IMR-90 (cell line): ENCODE data around the gene ASGR2. TPM values are rescaled to one million over a fixed set of nuclear protein-coding genes. Genes with fewer than 3 reads are reported as not detected.

Experiments used
- ATAC-seq: fragments of 200-7000 bp; cut with Tn5 transposase; 2 replicates; pipeline ENCODE4 v1.9.1; 2020; ENCODE audit warnings: low read depth, mild to moderate bottlenecking, moderate library complexity
- BruUV-seq: library from RNA; stranded (reverse); fragments of 400-500 nt; replicated peaks from 2 replicates; lab custom pipeline; 2021; lab: Mats Ljungman, UMichigan
- CTCF ChIA-PET: fragments of 300-600 bp; formaldehyde crosslinking; extraction: SDS; loops from one replicate; lab custom pipeline; 2021; ENCODE audit warnings: antibody characterized with exemption; lab: Yijun Ruan, JAX
- POLR2A ChIA-PET: fragments of 300-600 bp; sonication (Branson Sonifier 250); formaldehyde crosslinking; loops from one replicate; lab custom pipeline; 2022; ENCODE audit warnings: antibody characterized with exemption; ENCODE audit not compliant: unreplicated experiment; lab: Charles Lee
- DNase-seq: peaks from one replicate; pipeline ENCODE4 v3.0.0; 2013
- H2AFZ ChIP-seq: replicated peaks from 2 replicates; pipeline ENCODE3; 2013; ENCODE audit warnings: low read length, mild to moderate bottlenecking; ENCODE audit not compliant: poor library complexity
- H2AK5ac ChIP-seq: 2 replicates; pipeline ENCODE4 v1.6.1; 2013; ENCODE audit warnings: low read depth, low read length, inconsistent platforms
- H2AK9ac ChIP-seq: replicated peaks from 2 replicates; pipeline ENCODE3; 2013; ENCODE audit warnings: mild to moderate bottlenecking, low read depth, low read length, moderate library complexity; ENCODE audit not compliant: poor library complexity
- H2BK120ac ChIP-seq: 2 replicates; pipeline ENCODE4 v1.6.1; 2013; ENCODE audit warnings: low read depth, low read length, inconsistent platforms
- H2BK15ac ChIP-seq: 3 replicates; pipeline ENCODE4 v1.6.1; 2013; ENCODE audit warnings: low read depth, low read length, inconsistent platforms
- H2BK20ac ChIP-seq: 2 replicates; pipeline ENCODE4 v1.6.1; 2013; ENCODE audit warnings: low read depth, mild to moderate bottlenecking, inconsistent platforms, low read length, moderate library complexity
- H2BK5ac ChIP-seq: 2 replicates; pipeline ENCODE4 v1.6.1; 2013; ENCODE audit warnings: mild to moderate bottlenecking, low read depth, low read length, inconsistent platforms; ENCODE audit not compliant: poor library complexity, severe bottlenecking
- H3K14ac ChIP-seq: replicated peaks from 2 replicates; pipeline ENCODE4 v1.6.1; 2013; ENCODE audit warnings: low read depth, low read length, inconsistent platforms
- H3K18ac ChIP-seq: 2 replicates; pipeline ENCODE4 v1.6.1; 2013; ENCODE audit warnings: low read depth, low read length, control low read depth
- H3K23ac ChIP-seq: 2 replicates; pipeline ENCODE4 v1.6.1; 2013; ENCODE audit warnings: low read depth, low read length, inconsistent platforms
- H3K27ac ChIP-seq: 2 replicates; pipeline ENCODE4 v1.5.1; 2013; ENCODE audit warnings: mild to moderate bottlenecking, control low read depth, low read length; ENCODE audit not compliant: insufficient read depth
- H3K27me3 ChIP-seq: 2 replicates; pipeline ENCODE4 v1.6.1; 2013; ENCODE audit warnings: low read length; ENCODE audit not compliant: control insufficient read depth, insufficient read depth
- H3K36me3 ChIP-seq: 2 replicates; pipeline ENCODE4 v1.6.1; 2013; ENCODE audit warnings: low read length, mixed read lengths; ENCODE audit not compliant: control insufficient read depth, insufficient read depth
- H3K4ac ChIP-seq: 2 replicates; pipeline ENCODE4 v1.6.1; 2013; ENCODE audit warnings: low read depth, low read length, inconsistent platforms
- H3K4me1 ChIP-seq: 2 replicates; pipeline ENCODE4 v1.6.1; 2013; ENCODE audit warnings: low read length, mixed read lengths; ENCODE audit not compliant: control insufficient read depth, insufficient read depth
- H3K4me2 ChIP-seq: 2 replicates; pipeline ENCODE4 v1.6.1; 2013; ENCODE audit warnings: low read depth, mild to moderate bottlenecking, control low read depth, low read length, moderate library complexity
- H3K4me3 ChIP-seq: 2 replicates; pipeline ENCODE4 v1.5.1; 2013; ENCODE audit warnings: low read depth, mild to moderate bottlenecking, control low read depth, low read length, moderate library complexity; ENCODE audit not compliant: insufficient read depth
- H3K56ac ChIP-seq: 2 replicates; pipeline ENCODE4 v1.6.1; 2013; ENCODE audit warnings: low read length, inconsistent platforms; ENCODE audit not compliant: insufficient read depth; ENCODE audit errors: extremely low read depth
- H3K79me1 ChIP-seq, 2 experiments: 2 replicates each; pipeline ENCODE4 v1.6.1; 2013; ENCODE audit warnings: low read length in 2 of 2, inconsistent platforms in 1 of 2, low read depth in 1 of 2
- H3K9ac ChIP-seq: 2 replicates; pipeline ENCODE4 v1.6.1; 2013; ENCODE audit warnings: low read depth, low read length, control low read depth
- H3K9me1 ChIP-seq: 2 replicates; pipeline ENCODE4 v1.6.1; 2013; ENCODE audit warnings: low read length, inconsistent platforms; ENCODE audit not compliant: insufficient read depth
- H3K9me3 ChIP-seq: 2 replicates; pipeline ENCODE4 v1.6.1; 2013; ENCODE audit warnings: low read length; ENCODE audit not compliant: control insufficient read depth, insufficient read depth
- H4K20me1 ChIP-seq: 2 replicates; pipeline ENCODE4 v1.6.1; 2013; ENCODE audit warnings: low read length, inconsistent platforms; ENCODE audit not compliant: insufficient read depth
- H4K5ac ChIP-seq: 2 replicates; pipeline ENCODE4 v1.6.1; 2013; ENCODE audit warnings: mild to moderate bottlenecking, low read depth, low read length, control low read depth
- H4K8ac ChIP-seq, 2 experiments: 2 replicates each; pipeline ENCODE4 v1.6.1; 2013; ENCODE audit warnings: low read depth in 2 of 2, low read length in 2 of 2, control low read depth in 1 of 2, inconsistent platforms in 1 of 2
- H4K91ac ChIP-seq: 2 replicates; pipeline ENCODE4 v1.6.1; 2013; ENCODE audit warnings: low read depth, low read length, inconsistent platforms; ENCODE audit not compliant: insufficient read depth
- BHLHE40 ChIP-seq: fragments of 150-350 bp; IDR thresholded peaks from 2 replicates; pipeline ENCODE4 v1.6.1; 2016; ENCODE audit warnings: mild to moderate bottlenecking, low read depth, low read length
- CEBPB ChIP-seq: IDR thresholded peaks from 2 replicates; pipeline ENCODE4 v1.6.1; 2012; ENCODE audit warnings: low read depth, low read length, improper control_type of control experiment
- CHD1 ChIP-seq: IDR thresholded peaks from 2 replicates; pipeline ENCODE4 v1.6.1; 2012; ENCODE audit warnings: low read depth, low read length, improper control_type of control experiment
- ELK1 ChIP-seq: fragments of 150-350 bp; IDR thresholded peaks from 2 replicates; pipeline ENCODE4 v1.6.1; 2016; ENCODE audit warnings: low read depth, mild to moderate bottlenecking, low read length, moderate library complexity, borderline replicate concordance
- FOS ChIP-seq: fragments of 150-350 bp; IDR thresholded peaks from 2 replicates; pipeline ENCODE4 v1.6.1; 2016; ENCODE audit warnings: low read depth, low read length
- MAZ ChIP-seq: IDR thresholded peaks from 2 replicates; pipeline ENCODE4 v1.6.1; 2012; ENCODE audit warnings: low read depth, mild to moderate bottlenecking, low read length, improper control_type of control experiment, moderate library complexity, borderline replicate concordance
- MXI1 ChIP-seq: IDR thresholded peaks from 2 replicates; pipeline ENCODE4 v1.6.1; 2012; ENCODE audit warnings: low read depth, mild to moderate bottlenecking, low read length, moderate library complexity, borderline replicate concordance
- NFE2L2 ChIP-seq: fragments of 150-350 bp; IDR thresholded peaks from 2 replicates; pipeline ENCODE4 v1.6.1; 2016; ENCODE audit warnings: low read depth, mild to moderate bottlenecking, low read length
- POLR2A ChIP-seq: IDR thresholded peaks from 2 replicates; pipeline ENCODE4 v1.6.1; 2012; ENCODE audit warnings: mild to moderate bottlenecking, low read depth, low read length
- RAD21 ChIP-seq: IDR thresholded peaks from 2 replicates; pipeline ENCODE4 v1.6.1; 2012; ENCODE audit warnings: low read length, improper control_type of control experiment
- RCOR1 ChIP-seq: IDR thresholded peaks from 2 replicates; pipeline ENCODE4 v1.6.1; 2012; ENCODE audit warnings: mild to moderate bottlenecking, low read length, improper control_type of control experiment; ENCODE audit not compliant: insufficient replicate concordance
- SMC3 ChIP-seq: fragments of 150-350 bp; IDR thresholded peaks from 2 replicates; pipeline ENCODE4 v1.6.1; 2016; ENCODE audit warnings: low read depth, mild to moderate bottlenecking, antibody characterized with exemption, low read length, moderate library complexity
- USF2 ChIP-seq: fragments of 150-350 bp; IDR thresholded peaks from 2 replicates; pipeline ENCODE4 v1.6.1; 2017; ENCODE audit warnings: mild to moderate bottlenecking, antibody characterized with exemption, low read length, low read depth
- WGBS, 2 experiments: methylation state at CpG; one replicate each; pipeline versions ENCODE4 v1.1.5 to v1.1.7; 2013; ENCODE audit warnings: missing lambda C conversion rate in 2 of 2; ENCODE audit not compliant: insufficient read length in 1 of 2; ENCODE audit errors: extremely low coverage in 2 of 2; 5-methylcytosine and 5-hydroxymethylcytosine counted together
- dilution Hi-C: fragments of 300-500 bp; cut with HindIII; formaldehyde crosslinking; loops from one replicate; pipeline ENCODE4 v1.14.3; 2018; ENCODE audit warnings: low sequenced_read_pairs; ENCODE audit not compliant: unreplicated experiment
- in situ Hi-C: fragments of 300-500 bp; cut with MboI; formaldehyde crosslinking; loops from 3 replicates; pipeline ENCODE4 v1.14.3; 2019; ENCODE audit warnings: low sequenced_read_pairs, inconsistent platforms, mixed read lengths
- intact Hi-C: fragments of 100-400 bp; cut with micrococcal nuclease; formaldehyde crosslinking; loops from 2 replicates; pipeline ENCODE4 v1.10.0; 2022
- polyA plus RNA-seq, 3 experiments: library from polyadenylated mRNA; depleted of rRNA; stranded (reverse); fragments of >200 nt; gene quantifications; 2 replicates each; pipeline ENCODE4 v1.2.3, GENCODE V29; 2012; ENCODE audit warnings: low replicate concordance in 1 of 3
- total RNA-seq: library from RNA; depleted of rRNA; stranded (reverse); fragments of >200 nt; gene quantifications from 2 replicates; pipeline ENCODE4 v1.2.3, GENCODE V29; 2012
- TF ChIP-seq, protein P1 (sequence below): conservative IDR thresholded peaks from 2 replicates; pipeline ENCODE4 v1.5.1; 2012; ENCODE audit warnings: mild to moderate bottlenecking, low read depth, low read length, improper control_type of control experiment

The ASGR2 gene
- total and polyA plus RNA-seq, 2 of the 4 experiments (the other 2 are of a cell fraction), result not detected

DNA sequence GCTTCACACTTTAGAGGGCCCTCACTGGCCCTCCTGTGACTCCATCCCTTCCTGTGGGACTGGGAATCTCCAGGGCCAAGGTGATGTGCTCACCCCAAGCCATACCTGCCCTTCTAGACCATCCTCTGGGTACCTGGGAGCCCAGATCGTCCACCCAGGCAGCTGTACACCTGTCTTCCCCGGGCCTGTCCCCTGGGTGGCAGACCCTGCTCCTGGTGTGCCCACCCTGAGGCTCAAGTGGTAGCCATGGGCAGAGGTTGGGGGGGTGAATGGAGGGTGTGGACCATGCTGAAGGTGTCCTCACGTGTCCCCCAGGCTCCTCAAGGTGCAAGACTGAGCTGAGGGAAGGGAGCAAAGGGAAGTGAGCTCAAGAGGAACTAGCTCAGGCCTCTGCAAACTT, 43.9 kb downstream of the ASGR2 start:
- Histone ChIP-seq H2BK15ac (no peak overlapping the region), H2AK5ac (no peak overlapping the region), H3K56ac (no peak overlapping the region), H3K36me3 (no peaks in the 10 kb centered on the region), H2AFZ (no peak overlapping the region), H2BK20ac (no peak overlapping the region), H3K18ac (no peak overlapping the region), H3K27ac (no peak overlapping the region), H3K4me3 (no peak overlapping the region), H4K5ac (no peak overlapping the region), H4K20me1 (no peaks in the 10 kb centered on the region), H3K27me3 (peaks cover 17% of the 10 kb centered on the region), H3K9me3 (peaks cover 5% of the 10 kb centered on the region), H3K4me2 (no peak overlapping the region), H2BK5ac (no peak overlapping the region), H2AK9ac (no peak overlapping the region), H3K79me1 (no peaks in the 10 kb centered on the region), H3K23ac (no peak overlapping the region), H3K4ac (no peak overlapping the region), H3K4me1 (no peaks in the 10 kb centered on the region), H4K91ac (no peak overlapping the region), H2BK120ac (no peak overlapping the region), H3K14ac (no peak overlapping the region), H3K9me1 (no peaks in the 10 kb centered on the region), H3K9ac (no peak overlapping the region), H4K8ac (no peak overlapping the region)
- ChIA-PET CTCF (no interaction called here), POLR2A (no interaction called here)
- intact Hi-C loops (no loop called here), dilution Hi-C loops (no loop called here), in situ Hi-C loops (loop anchor here (25.0 kb wide), 1 partner anchor 467 kb away; the partner anchor contains the start of gene TNFSF12)
- TF ChIP-seq POLR2A (no peak), MAZ (no peak), RAD21 (no peak), RCOR1 (no peak), MXI1 (no peak), CEBPB (no peak), BHLHE40 (no peak), USF2 (no peak), ELK1 (no peak), CHD1 (no peak), NFE2L2 (no peak), FOS (no peak), SMC3 (no peak)
- TF ChIP-seq, protein P1, sequence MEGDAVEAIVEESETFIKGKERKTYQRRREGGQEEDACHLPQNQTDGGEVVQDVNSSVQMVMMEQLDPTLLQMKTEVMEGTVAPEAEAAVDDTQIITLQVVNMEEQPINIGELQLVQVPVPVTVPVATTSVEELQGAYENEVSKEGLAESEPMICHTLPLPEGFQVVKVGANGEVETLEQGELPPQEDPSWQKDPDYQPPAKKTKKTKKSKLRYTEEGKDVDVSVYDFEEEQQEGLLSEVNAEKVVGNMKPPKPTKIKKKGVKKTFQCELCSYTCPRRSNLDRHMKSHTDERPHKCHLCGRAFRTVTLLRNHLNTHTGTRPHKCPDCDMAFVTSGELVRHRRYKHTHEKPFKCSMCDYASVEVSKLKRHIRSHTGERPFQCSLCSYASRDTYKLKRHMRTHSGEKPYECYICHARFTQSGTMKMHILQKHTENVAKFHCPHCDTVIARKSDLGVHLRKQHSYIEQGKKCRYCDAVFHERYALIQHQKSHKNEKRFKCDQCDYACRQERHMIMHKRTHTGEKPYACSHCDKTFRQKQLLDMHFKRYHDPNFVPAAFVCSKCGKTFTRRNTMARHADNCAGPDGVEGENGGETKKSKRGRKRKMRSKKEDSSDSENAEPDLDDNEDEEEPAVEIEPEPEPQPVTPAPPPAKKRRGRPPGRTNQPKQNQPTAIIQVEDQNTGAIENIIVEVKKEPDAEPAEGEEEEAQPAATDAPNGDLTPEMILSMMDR, result no peak
- no TSS peak for BruUV-seq
- DNase-seq (no peak), ATAC-seq (no peak)
- WGBS, 2 experiments, result no CpG with 5 or more reads among the region's 3 CpGs
